ENCODE measurements around the gene RAD21L1.
A peak's percentile ranks its signal among the peaks of the same experiment; 100 is the strongest.

Gene RAD21L1

DNA sequence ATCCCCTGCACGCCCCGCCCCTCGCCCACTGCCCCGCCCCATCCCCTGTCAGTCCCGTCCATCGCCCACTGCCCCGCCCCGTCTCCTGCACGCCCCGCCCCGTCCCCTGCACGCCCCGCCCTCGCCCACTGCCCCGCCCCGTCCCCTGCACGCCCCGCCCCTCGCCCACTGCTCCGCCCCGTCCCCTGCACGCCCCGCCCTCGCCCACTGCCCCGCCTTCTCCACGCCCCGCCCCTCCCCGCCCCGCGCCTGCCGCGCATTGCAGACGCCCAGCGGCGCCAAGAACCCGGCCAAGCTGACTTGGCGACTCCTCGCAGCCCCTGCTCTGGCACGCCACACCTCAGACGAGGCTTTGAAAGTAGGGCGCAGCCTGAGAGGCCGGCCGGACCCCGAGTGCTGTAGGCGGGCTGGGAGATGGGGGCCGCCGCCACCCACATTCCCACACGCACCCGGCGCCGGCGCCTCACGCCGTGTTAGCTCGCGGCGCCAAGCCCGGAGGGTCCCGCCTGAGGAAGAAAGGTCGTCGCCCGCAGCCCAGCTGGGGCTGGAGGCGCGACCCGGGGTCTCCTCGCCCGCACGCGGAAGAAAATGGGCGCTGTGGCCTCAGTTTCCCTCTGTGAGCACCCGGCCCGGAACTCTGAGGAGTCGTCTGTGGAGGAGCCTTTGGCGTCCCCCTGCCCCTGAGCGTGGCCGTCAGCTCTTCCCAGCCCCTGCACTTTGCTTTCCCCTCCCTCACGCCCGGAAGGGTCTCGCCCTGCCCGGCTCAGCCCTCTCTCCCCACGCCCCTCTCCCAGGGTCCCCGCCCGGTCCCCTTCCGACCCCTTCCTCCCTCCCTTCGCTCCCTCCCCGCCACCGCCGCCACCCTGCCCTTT lies at the start of gene RAD21L1:
Gene RAD21L1 (plus strand): TSS at position 262 of the 872 bp plus-strand sequence. CDS start 2,410 bp downstream, outside the sequence.
- peak within 1 kb of the TSS; percentile 84 for H3K4me3 ChIP-seq (ENCODE audit: low read depth, low read length)
- TF ChIP-seq, protein P1, sequence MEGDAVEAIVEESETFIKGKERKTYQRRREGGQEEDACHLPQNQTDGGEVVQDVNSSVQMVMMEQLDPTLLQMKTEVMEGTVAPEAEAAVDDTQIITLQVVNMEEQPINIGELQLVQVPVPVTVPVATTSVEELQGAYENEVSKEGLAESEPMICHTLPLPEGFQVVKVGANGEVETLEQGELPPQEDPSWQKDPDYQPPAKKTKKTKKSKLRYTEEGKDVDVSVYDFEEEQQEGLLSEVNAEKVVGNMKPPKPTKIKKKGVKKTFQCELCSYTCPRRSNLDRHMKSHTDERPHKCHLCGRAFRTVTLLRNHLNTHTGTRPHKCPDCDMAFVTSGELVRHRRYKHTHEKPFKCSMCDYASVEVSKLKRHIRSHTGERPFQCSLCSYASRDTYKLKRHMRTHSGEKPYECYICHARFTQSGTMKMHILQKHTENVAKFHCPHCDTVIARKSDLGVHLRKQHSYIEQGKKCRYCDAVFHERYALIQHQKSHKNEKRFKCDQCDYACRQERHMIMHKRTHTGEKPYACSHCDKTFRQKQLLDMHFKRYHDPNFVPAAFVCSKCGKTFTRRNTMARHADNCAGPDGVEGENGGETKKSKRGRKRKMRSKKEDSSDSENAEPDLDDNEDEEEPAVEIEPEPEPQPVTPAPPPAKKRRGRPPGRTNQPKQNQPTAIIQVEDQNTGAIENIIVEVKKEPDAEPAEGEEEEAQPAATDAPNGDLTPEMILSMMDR (IDR thresholded peaks at IDR 0.05; ENCODE audit: low read depth, low read length), result no peak

DNA sequence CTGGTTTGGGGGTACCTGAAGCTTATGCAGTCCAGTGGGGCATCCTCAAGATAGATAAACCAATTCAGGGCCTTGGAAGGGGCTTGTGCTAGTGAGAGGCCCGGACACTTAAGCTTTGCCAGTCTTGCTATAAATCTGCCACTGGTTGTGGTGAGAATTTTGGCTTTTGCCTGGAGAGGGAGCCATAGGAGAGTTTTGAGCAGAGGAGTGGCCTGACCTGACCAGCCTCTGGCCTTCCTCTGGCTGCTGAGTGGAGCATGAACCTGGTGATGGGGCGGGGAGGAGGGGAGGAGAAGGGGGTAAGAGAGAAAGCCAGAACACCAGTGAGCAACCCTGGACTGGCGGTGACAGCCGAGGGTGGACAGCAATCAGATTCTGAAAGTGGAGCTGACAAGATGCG lies 48.2 kb upstream of the RAD21L1 start:
- TF ChIP-seq, protein P1 (IDR thresholded peaks at IDR 0.05; ENCODE audit: low read depth, low read length), result 0 out of 2 replicates have a peak, but pooled peaks have one; percentile 10

DNA sequence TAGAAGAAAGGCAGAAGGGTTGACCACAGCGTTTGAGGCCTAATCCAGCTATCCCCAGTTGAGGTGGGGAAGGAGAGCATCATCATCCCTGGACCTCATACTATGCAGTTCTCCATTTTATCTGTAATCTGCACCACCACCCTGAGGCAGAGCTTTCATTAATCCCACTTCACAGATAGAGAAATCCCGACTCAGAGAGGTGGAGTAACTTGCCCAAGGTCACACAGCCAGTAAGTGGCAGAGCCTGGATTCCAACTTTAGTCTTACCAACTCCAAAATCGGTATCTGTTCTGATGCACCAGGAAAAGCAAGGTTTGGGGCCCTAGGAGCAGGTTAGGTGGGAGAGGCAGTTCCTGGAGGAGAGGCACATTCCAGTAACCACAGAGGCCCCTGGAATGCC lies 47.7 kb upstream of the RAD21L1 start:
- no peak overlapping the region for H3K4me3 ChIP-seq (ENCODE audit: low read depth, low read length)
- TF ChIP-seq, protein P1 (IDR thresholded peaks at IDR 0.05; ENCODE audit: low read depth, low read length), result no peak

More for the DNA sequence above, 48.2 kb upstream of the RAD21L1 start:
- H3K4me3 ChIP-seq (ENCODE audit: low read depth, low read length), result no peak overlapping the region

DNA sequence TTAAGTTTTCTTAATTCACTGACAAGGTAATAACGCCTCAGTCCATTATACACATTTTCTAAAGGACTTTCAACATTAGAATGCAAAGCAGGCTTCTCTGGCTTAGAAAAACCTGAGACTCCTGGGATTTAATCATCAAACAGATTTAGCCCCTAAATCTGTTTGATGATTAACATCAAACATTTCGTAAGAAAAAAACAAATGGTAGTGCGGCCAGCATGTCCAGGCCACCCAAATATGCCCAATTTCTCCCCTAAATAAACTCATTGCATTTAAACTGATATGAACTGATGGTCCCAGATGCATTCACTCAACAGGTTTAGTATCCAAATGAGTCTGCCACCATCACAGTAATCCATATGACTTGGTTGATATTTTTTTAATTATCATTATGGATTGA lies 47.2 kb upstream of the RAD21L1 start:
- H3K4me3 ChIP-seq (ENCODE audit: low read depth, low read length), result no peak overlapping the region
- TF ChIP-seq, protein P1 (IDR thresholded peaks at IDR 0.05; ENCODE audit: low read depth, low read length), result no peak

DNA sequence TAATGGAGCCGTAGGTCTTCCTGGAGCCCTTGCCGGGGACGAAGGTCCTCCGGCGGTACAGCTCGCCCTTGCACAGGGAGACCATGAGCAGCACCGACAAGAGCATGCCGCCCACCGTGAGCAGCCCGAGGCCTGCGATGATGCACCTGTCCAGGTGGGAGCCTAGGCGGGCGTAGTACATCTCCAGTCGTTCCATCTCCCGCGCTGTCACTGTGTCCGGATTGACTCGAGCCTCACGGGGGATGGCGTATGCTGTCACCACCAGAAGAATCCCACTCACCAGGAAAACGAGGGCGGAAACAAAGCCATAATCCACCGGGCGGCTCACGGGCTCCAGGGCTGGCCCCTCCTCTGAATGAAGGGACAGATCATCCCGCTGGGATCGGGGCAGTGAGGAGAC lies 44.9 kb upstream of the RAD21L1 start:
- TF ChIP-seq, protein P1 (IDR thresholded peaks at IDR 0.05; ENCODE audit: low read depth, low read length), result no peak

DNA sequence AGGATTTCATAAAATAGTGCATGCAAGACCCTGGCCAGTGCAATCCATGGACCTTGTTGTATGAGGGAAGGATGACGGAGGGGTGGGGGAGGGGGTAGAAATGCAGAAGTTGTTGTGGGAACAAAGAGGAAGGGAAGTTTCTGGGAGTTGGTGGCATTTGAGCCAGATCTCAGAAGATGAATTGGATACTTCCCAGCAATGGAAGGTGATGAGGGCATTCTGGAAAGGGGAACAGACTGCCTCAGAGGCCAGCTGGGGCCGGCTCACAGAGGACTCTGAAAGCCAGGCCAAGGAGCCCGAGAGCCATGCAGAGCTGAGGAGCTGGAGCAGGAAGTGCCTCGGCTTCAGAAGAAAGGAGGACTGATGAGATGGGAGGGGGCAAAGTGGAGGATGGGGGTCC lies 43.7 kb upstream of the RAD21L1 start:
- no peak overlapping the region for H3K4me3 ChIP-seq (ENCODE audit: low read depth, low read length)
- TF ChIP-seq, protein P1 (IDR thresholded peaks at IDR 0.05; ENCODE audit: low read depth, low read length), result no peak

More for the DNA sequence above, 44.9 kb upstream of the RAD21L1 start:
- H3K4me3 ChIP-seq (ENCODE audit: low read depth, low read length), result no peak overlapping the region

DNA sequence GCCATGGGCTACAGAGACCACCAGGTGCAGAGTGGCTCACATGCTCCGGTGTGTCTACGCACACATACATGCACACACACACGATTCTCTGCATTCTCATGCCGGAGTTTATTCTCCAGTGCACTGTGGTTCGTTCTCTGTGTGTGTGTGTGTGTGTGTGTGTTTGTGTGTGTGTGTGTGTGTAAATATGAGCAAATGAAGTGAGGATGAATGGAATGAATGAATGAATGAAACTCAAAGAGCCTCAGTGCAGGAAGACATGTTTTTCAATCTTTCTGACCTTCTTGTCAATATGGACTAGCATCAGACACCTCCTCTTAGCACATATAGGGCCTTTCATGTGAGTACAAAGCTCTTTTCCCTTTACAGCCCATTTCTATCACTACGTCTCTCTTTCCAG lies 42.7 kb upstream of the RAD21L1 start:
- H3K4me3 ChIP-seq (ENCODE audit: low read depth, low read length), result no peak overlapping the region
- TF ChIP-seq, protein P1 (IDR thresholded peaks at IDR 0.05; ENCODE audit: low read depth, low read length), result no peak
